IPS DF 19.7 (cell line): ENCODE data around the gene PTPRU.
A peak's percentile ranks its signal among the peaks of the same experiment; 100 is the strongest.

ENCODE experiments used
- DNase-seq: peaks from one replicate; pipeline ENCODE4 v3.0.0-alpha.2; 2013; ENCODE audit warnings: low read depth, low spot score

PTPRU gene

DNA sequence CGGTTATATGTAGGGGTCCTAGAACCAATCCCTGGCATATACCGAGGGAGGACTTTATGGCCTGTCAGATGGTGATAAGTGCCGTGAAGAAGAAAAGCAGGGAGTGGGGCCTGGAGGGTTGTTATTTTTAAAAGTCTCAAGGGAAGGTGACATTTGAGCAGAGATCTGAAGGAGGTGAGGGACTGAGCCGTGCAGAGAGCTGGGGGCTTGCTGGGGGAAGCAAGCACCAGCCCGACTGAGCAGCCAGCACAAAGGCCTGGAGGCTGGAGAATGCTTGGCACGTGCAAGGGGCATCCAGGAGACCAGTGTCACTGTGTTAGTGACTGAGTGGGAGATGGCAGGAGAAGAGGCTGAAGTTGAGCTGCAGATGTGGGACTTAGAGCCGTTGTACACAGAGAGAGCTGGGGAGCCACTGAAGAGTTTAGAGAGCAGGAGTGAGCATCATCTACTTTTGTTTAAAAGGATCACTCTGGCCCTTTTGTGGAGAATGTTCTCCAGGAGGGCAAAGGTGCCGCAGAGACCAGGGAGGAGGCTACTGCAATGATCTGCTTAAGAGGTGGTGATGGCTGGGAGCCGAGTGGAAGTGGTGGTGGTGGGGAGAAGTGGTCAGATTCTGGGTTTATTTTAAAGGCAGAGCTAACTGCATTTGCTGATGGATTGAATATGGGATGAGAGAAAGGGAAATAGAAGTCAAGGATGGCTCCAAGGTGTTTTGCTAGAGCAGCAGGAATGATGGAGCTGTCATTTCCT, 31.2 kb downstream of the PTPRU start:
- DNase-seq: no peak

DNA sequence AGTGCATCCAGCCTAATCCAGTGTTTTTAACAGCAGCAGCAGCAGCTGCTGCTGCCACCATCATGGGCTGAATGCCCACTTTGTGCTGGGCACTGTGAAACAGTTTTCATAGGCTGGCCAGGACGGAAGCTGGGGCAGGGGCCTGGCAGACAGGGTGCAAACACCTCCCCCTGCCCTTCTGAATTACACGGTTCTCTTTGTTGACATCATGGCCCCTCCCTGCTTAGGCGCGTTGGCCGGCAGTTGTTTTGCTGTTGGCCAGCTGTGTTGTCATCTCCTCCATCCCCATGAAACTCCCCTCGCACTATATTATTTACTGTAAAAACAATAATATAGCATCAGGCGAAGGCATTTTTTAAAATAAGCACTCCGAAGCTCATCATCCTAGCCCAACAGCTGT, 33.1 kb downstream of the PTPRU start:
- DNase-seq: no peak

DNA sequence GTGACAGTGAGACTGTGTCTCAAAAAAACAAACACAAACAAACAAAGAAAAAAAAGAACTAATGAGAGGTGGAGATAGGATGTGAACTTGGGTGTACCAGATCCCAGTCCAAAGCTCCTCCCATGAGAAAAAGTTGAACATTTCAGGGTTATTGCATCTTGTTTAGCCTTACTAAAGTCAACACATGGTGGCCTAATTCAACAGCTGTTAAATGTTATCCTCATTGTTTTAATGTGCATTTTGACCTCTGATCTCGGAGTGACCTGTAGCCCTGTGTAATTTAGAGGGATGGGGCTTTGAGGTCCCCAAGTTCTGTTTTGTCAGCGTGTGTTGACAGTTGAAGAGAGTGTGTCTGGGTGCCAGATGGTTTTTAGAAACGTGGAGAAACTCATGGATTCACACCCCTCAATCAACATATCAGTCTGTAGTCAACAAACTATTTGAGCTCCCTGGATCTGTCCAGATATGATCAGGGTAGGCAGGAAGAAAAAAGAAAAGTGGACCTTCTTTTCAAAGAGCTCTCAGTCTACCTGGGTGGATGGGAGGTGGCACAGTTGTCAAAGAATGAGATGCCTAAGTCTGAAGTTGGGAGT, 34.7 kb downstream of the PTPRU start:
- no peak for DNase-seq

DNA sequence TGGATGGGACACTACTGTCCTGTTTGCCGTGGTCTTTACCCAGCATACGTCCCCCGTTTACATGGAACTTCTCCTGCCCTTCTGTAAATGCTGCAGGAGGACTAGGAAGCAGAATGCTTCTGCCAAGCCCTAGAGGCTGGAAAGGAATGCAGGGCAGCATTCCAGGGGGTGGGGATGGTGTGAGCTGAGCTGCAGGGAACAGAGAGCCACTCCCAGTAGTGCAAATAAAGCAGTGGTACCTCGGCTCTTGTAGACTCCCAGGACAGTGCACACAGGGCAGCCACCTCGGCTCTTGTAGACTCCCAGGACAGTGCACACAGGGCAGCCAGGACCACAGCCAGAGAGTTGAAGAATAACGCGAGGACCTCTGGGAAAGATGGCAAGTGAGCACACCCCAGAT, 35.4 kb downstream of the PTPRU start:
- DNase-seq: peak; percentile 78

DNA sequence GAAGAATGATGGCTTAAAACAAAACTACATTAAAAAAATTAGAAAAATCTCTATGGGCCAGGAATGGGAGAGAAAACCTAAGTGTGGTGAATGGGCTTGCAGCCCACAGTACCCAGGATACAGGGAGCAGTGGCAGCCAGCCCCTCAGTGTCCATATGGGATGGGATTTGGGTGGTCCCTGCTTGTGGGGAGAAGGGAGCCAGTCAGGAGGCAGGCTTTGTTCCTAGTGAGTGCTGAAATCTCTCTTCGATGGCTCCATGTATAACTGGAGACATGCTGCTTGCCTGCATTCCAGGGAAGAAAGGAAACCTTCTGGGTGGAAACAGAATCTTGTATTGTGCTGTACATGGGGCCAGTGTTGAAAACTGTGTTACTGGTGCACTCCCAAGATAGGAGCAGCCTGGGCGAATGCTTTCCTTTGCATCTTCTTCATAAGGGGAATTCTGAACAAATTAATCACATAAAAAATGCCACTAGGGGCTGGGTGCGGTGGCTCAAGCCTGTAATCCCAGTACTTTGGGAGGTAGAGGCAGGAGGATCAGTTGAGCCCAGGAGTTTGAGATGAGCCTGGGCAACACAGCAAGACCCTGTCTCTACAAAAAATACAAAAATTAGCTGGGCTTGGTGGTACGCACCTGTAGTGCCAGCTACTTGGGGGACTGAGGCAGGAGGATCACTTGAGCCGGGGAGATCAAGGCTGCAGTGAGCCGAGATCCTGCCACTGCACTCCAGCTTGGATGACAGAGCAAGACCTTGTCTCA, 36.0 kb downstream of the PTPRU start:
- no peak for DNase-seq

DNA sequence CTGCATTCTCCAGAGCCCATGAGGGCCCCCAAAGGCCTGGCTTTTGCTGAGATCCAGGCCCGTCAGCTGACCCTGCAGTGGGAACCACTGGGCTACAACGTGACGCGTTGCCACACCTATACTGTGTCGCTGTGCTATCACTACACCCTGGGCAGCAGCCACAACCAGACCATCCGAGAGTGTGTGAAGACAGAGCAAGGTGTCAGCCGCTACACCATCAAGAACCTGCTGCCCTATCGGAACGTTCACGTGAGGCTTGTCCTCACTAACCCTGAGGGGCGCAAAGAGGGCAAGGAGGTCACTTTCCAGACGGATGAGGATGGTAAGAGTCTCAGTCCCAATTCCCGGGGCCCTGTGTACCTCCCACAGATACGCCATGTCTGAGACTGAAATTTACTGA, 39.1 kb downstream of the PTPRU start:
- DNase-seq: no peak

DNA sequence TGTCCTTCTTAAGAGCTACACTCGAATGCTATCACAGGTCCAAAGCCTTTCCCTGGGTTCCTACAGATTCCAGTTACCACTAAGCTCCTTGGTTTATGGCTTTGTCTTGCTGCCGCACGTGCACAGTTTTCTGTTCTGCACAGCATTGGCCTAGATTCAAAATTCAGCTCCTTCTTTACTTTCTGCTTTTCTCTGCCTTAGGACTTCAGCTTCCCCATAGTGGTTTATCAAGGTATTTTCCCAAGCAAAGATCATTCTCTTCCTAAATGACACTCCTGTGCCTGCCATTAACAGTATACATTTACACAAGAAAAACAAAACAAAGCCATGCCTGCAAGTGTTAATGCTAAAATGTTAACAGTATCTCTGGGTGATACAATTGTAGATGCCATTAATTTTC, 41.8 kb downstream of the PTPRU start:
- DNase-seq: no peak

DNA sequence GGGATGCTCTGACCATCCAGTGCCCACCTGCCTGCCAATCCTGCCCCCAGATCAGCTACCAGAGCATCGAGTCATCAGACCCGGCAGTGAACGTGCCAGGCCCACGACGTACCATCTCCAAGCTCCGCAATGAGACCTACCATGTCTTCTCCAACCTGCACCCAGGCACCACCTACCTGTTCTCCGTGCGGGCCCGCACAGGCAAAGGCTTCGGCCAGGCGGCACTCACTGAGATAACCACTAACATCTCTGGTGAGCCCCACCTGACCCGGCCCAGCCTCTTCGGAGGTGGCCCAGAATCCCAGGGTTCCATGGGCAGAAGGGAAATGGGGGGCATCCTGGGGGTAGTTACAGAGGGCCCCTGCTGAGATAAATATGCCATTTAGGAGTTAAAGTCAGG, 43.1 kb downstream of the PTPRU start:
- DNase-seq: no peak

DNA sequence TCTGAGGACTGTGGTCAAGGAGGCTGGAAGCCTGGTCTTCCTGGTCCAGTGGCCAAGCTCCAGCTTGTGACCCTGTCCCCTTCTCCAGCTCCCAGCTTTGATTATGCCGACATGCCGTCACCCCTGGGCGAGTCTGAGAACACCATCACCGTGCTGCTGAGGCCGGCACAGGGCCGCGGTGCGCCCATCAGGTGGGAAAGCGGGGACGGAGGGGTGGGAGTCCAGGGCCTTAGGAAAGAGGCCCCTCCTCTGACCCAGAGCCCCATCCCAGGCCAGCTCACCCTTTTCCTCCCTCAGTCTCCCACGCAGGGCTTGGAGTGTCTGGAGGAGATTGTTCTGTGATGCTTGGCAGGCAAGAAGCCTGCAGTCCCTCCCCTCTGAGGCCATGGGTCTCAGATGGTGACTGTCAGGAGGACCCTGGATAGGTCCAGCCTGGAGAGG, 43.6 kb downstream of the PTPRU start:
- no peak for DNase-seq

DNA sequence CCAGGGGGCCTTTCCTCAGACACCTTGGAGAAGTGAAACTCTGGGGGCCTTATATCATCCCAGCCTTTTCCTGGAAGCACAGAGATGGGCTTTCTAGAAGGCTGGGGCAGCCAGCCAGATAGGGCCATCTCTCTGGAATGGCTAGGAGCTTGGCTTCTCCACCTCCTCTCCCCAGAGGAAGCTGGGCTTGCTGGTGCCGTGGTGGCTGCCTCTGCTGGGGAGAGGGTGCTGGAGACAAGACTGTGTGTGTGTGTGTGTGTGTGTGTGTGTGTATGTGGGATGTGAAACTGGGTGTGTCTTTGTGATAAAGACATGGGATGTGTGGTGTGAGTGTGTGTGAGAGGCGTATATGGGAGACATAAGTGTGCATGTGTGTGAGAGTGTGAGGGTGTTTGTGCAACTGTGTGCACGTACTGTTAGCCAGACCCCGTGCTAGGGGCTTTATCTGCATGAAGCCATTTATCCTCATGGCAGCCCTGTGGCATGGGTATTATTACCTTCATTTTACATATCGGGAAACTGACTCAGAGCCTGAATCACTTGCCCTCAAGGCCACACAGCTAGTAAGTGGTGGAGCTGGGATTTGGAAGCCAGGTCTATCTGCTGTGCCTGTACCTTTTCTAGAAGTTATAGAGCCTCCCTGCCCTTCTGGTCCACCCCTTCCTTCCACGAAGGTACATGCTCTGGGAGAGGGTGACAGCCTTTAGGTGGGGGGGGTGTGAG, 44.2 kb downstream of the PTPRU start:
- no peak for DNase-seq

DNA sequence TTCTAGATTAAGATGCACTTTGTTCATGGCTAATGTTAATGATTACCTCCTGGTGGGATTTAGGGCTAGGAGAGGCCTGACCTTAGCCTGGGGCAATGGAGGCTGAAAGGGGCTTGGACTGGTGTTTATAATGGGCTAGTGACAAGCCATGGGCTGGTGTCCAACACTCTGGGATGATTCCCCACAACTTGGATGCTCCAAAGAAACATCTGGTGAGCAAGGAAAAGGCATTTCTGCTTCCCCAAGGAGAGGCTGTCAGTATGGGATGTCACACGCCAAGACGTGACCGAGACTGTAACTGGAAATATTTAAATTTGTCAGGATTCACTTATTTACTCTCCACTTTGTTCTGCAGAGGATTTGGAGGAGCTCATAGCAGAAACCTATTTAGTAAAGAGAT, 45.2 kb downstream of the PTPRU start:
- no peak for DNase-seq

DNA sequence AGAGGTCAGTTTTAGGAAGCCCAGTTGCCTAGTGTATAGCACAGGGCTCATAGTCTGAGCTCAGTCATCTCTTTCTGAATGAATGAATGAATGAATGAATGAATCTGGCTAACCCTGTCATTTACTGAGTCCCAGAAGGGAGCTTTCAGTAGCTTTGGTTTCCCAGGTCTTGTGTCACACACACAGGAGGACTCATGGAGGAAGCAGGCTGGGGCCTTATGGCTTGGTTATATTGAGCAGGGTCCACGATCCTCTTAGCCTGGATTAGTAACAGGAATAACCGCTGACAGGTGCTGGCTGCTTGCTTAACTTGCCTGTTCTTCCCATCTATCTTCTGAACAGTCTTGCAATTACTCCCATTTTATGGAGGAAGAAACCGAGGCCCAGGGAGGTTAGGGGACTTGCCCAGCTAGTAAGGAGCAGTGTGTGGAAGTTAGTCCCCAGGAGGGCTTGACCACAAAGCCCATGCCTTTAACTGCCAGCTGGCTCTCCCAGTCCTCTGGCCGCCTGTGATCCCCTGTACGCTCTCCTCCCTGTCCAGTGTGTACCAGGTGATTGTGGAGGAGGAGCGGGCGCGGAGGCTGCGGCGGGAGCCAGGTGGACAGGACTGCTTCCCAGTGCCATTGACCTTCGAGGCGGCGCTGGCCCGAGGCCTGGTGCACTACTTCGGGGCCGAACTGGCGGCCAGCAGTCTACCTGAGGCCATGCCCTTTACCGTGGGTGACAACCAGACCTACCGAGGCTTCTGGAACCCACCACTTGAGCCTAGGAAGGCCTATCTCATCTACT, 46.0 kb downstream of the PTPRU start:
- no peak for DNase-seq

DNA sequence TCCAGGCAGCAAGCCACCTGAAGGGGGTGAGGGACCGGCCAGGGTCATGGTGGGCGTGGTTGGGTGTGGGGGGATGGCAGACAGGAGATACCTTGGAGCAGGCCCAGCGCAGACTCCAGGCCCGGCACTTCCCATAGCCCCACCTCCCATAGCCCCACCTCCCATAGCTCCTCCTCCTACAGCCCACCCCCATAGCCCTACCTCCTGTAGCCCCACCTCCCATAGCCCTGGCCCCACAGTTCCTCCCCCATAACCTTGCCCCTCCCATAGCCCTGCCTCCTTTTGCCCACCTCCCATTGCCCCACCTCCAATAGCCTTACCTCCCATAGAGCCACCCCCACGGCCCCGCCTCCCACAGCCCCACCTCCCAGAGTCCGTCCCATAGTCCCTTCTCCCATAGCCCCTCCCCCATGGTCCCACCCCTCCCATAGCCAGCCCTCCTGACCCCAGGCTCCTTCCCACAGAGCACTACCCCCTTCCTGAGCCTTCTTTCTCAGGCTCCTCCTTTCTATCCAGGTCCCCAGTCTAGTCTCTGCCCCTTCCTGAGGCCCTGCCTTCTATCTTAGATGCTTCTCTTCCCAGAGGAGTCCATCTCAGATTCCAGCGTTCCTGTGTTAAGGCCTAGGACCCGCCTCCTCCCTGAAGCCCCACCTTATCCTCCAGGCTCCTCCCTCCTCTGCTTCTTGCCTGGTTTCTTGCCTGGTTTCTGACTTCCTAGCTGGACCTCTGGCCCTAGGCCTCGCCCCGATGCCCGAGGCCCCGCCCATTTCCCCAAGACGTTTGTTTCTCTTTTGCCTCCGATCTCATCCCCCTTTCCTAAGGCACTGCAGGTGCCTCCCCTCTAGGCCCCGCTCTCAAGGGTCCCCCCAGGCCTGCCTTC, 46.8 kb downstream of the PTPRU start:
- DNase-seq: peak; percentile 94

DNA sequence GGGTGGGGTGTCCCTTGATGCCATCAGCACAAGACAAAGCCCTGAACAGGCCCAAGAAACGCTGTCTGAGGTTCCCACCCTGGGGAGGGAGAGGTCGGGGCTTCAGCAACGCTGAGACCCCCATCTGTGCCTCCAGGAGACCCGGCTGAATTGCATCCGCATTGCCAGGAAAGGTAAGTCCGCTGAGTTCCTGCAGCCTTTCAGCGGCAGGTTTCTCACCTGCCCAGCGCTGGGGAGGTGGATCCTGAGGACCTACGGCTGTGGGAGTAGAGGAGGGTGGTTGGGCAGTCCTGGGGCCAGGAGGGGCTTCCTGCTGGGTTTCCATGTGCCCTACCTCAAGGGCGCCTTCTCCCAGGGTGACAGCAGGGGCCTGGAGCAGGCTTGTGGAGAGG, 47.5 kb downstream of the PTPRU start:
- DNase-seq: no peak

DNA sequence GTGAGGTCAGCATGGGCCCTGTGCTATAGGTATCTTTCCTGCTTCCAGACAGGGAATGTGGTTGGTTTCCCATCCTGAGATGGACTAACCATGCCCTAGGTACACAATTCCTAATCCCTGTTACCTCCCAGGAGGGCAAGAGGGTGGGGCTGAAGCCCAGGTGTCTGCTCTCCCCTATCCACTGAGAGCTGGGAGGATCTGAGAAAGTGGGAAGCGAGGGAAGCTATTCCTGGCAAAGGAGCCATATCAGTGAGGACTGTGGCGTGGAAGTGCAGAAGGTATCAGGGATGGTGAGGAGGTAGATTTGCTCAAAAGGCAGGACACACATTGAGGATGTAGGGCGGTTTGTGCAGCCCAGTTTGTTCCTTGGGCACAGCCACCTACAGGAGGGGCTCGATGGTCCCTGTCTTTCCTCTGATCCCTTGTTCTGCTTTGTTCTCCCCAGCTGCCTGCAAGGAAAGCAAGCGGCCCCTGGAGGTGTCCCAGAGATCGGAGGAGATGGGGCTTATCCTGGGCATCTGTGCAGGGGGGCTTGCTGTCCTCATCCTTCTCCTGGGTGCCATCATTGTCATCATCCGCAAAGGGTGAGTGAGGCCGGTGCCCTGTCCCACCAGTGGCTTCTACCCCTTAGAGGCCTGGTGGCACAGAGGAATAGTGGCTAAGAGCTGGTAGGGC, 48.1 kb downstream of the PTPRU start:
- DNase-seq: no peak

DNA sequence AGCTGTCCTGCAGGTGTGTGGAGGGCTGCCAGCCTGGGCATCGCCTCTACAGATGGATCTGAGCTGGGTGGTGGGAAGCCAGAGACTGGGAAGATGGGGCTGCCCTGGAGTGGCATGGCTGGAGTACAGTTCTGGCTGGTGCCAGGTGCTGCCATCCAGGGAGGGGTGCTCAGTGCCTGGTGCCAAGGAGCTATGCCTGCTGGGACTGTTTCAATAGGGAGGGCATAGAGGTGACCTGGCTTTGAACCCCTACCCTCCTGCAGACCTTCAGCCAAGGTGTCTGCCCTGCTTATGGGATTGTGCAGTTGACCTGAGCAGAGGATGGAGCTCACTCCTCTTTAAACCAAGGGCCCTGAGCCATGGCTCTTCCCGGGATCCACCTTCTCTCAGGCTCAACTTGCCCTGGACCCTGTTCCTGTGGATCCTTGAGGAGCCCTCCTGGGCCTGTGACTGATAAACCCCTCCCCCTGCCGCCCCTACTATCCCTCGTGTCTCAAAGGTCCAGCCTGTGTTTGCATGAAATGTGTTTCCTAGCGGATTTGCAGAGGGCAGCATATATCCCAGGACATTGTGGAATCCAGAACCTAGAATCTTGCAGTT, 48.7 kb downstream of the PTPRU start:
- DNase-seq: no peak

DNA sequence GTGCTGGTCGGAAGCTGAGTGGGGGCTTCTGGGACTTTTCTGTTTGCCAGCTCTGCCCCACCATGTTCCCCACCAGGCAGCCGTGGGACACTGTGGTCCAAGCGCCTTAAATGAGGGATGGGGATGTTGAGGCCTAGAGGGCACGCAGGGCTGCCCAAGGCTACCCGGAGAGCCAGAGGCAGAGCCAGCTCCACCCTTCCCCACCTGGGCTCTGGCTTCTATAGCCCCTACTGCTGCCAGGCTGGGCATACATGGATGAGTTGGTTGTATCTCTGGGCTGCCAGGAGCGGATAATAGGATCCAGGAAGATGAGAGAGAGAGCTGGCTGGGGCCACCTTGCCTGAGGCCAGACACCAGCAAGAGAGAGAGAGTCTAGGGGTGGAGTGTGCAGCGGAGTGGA, 49.4 kb downstream of the PTPRU start:
- DNase-seq: no peak

DNA sequence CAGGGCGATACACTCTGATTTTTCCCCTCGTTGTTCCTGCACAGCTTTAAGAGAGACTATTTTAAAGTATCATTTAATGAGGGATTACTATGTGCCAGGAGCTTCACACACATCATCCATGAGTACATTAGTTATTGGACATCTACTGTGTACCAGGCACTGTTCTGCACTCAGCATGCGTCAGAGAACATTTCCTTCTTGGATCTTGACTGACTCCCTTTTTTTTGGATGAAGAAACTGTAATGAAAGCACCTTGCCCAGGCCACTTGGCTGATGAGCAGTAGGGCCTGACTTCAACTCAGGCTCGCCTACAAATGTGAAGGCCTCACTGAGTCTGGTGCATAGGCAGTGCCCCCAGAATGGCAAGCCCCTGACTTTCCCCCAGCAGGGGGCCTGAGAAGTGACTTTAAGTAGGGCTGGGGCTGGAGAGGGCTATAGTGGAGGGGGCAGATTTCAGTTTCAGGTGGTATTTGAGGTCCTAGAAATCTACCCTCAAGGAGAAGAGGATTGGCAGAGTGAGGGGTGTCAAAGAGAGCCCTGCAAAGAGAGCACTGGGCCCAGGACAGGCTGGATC, 50.0 kb downstream of the PTPRU start:
- DNase-seq: no peak

DNA sequence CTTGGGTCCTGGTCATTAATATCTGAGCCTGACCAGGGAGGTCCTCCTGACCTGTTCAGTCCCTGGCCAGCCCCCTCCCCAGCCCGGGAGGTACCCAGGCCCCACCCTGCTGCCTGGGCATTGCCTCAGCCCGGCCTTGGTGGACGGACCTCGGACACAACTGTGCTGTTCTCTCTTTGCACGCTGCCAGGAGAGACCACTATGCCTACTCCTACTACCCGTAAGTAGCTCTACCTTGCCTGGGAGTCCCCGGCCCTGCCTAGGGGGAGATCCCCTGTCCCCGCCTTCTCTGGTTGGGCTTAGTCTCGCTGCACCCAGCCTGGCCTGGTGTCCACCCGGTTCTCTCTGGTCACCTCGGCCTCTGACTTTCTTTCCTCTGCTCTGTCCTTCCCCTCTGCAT, 53.2 kb downstream of the PTPRU start:
- no peak for DNase-seq
